Lower lobe of right lung (tissue), 2 donors: ENCODE data around the gene CCNF. TPM values are rescaled to one million over a fixed set of nuclear protein-coding genes. Genes with fewer than 3 reads are reported as not detected.

Experiments used
- ATAC-seq, 2 donors: fragments of 200-7000 bp; cut with Tn5 transposase; one replicate each; pipeline ENCODE4 v1.9.1; 2020 to 2022; ENCODE audit warnings: mild to moderate bottlenecking in 2 of 2, moderate library complexity in 2 of 2
- DNase-seq: peaks from one replicate; pipeline ENCODE4 v3.0.0-alpha.2; 2020
- H3K27ac ChIP-seq: fragments of 200-600 bp; one replicate; pipeline ENCODE4 v1.8.0; 2022
- H3K27me3 ChIP-seq: fragments of 200-600 bp; one replicate; pipeline ENCODE4 v1.8.0; 2022; ENCODE audit warnings: low read depth
- H3K36me3 ChIP-seq: fragments of 200-600 bp; one replicate; pipeline ENCODE4 v1.8.0; 2022; ENCODE audit warnings: mild to moderate bottlenecking
- H3K4me1 ChIP-seq: fragments of 200-600 bp; one replicate; pipeline ENCODE4 v1.8.0; 2022
- H3K4me3 ChIP-seq: fragments of 200-600 bp; one replicate; pipeline ENCODE4 v1.8.0; 2022; ENCODE audit warnings: mild to moderate bottlenecking
- H3K9me3 ChIP-seq: fragments of 200-600 bp; one replicate; pipeline ENCODE4 v1.8.0; 2022
- CTCF ChIP-seq: fragments of 200-600 bp; IDR thresholded peaks from one replicate; pipeline ENCODE4 v1.8.0; 2022; ENCODE audit warnings: antibody characterized with exemption, mild to moderate bottlenecking
- intact Hi-C: fragments of 100-400 bp; cut with DNase I; formaldehyde crosslinking; loops from one replicate; pipeline ENCODE4 v1.11.0; 2022
- total RNA-seq: library from RNA; stranded (reverse); fragmentation: NEBNext Ultra II Directional; extraction: Animal tissue kit (Norgen Biotek cat#: 25700); gene quantifications from one replicate; pipeline ENCODE4 v1.2.1, GENCODE V29; 2021
- donor health status: DM: no; HTN: yes; CAD: no; lungs with severe emphysema.

Gene CCNF
- total RNA-seq, 1 donor from 2014 or later = 3.4 TPM

- peak overlapping the region; percentile 62 for H3K27ac ChIP-seq
- intact Hi-C loops = no loop called here
- no peaks in the 10 kb centered on the region for H3K27me3 ChIP-seq
- DNase-seq = peak; percentile 86
- peak; percentile 81 to 83 for ATAC-seq
- no peak overlapping the region for H3K4me3 ChIP-seq
- peaks cover 57% of the 10 kb centered on the region for H3K4me1 ChIP-seq
- no peaks in the 10 kb centered on the region for H3K9me3 ChIP-seq
- TF ChIP-seq CTCF = no peak
- no peaks in the 10 kb centered on the region for H3K36me3 ChIP-seq
These were observed 51.7 kb downstream of the CCNF start for GRCh38 chr16:2480948-2481347.

GRCh38 chr16:2481676-2482075, 52.4 kb downstream of the CCNF start:
- no peak for TF ChIP-seq CTCF
- DNase-seq (no peak), ATAC-seq (no peak)
- H3K4me3 ChIP-seq = no peak overlapping the region
- intact Hi-C loops = no loop called here
- no peaks in the 10 kb centered on the region for H3K9me3 ChIP-seq
- H3K36me3 ChIP-seq = no peaks in the 10 kb centered on the region
- peak overlapping the region; percentile 60 for H3K27ac ChIP-seq
- peaks cover 57% of the 10 kb centered on the region for H3K4me1 ChIP-seq
- H3K27me3 ChIP-seq = no peaks in the 10 kb centered on the region

- intact Hi-C loops = no loop called here
- no peak for TF ChIP-seq CTCF
- ATAC-seq = no peak
- DNase-seq = no peak
- H3K4me1 ChIP-seq = peaks cover 63% of the 10 kb centered on the region
- H3K27ac ChIP-seq = peak overlapping the region; percentile 60
- peak overlapping the region; percentile 21 for H3K4me3 ChIP-seq
- H3K36me3 ChIP-seq = no peaks in the 10 kb centered on the region
- H3K9me3 ChIP-seq = no peaks in the 10 kb centered on the region
- no peaks in the 10 kb centered on the region for H3K27me3 ChIP-seq
These were observed 53.0 kb downstream of the CCNF start for GRCh38 chr16:2482249-2482648.

GRCh38 chr16:2482708-2483534, 53.7 kb downstream of the CCNF start:
- intact Hi-C loops = no loop called here
- no peaks in the 10 kb centered on the region for H3K9me3 ChIP-seq
- no peaks in the 10 kb centered on the region for H3K36me3 ChIP-seq
- ATAC-seq (peak; percentile 24 to 41), DNase-seq (peak; percentile 51)
- H3K4me3 ChIP-seq = peak overlapping the region; percentile 21
- no peaks in the 10 kb centered on the region for H3K27me3 ChIP-seq
- no peak for TF ChIP-seq CTCF
- H3K27ac ChIP-seq = peak overlapping the region; percentile 60
- H3K4me1 ChIP-seq = peaks cover 70% of the 10 kb centered on the region

- no peak for TF ChIP-seq CTCF
- ATAC-seq = no peak
- DNase-seq = no peak
- Histone ChIP-seq H3K27ac (no peak overlapping the region), H3K9me3 (no peaks in the 10 kb centered on the region), H3K36me3 (no peaks in the 10 kb centered on the region), H3K4me3 (no peak overlapping the region), H3K4me1 (peaks cover 71% of the 10 kb centered on the region), H3K27me3 (no peaks in the 10 kb centered on the region)
- intact Hi-C loops = no loop called here
These were observed 55.0 kb downstream of the CCNF start for GRCh38 chr16:2483939-2484897.
